ENCODE data around the gene KBTBD12. TPM values are rescaled to one million over a fixed set of nuclear protein-coding genes. Genes with fewer than 3 reads are reported as not detected.
"Not testable (repeated sequence)": the region's sequence is repeated elsewhere in the genome, so short reads cannot be mapped to it uniquely, and the experiment has no call there.

Gene KBTBD12
- total RNA-seq, 1 donor from 2014 or later: not detected

DNA sequence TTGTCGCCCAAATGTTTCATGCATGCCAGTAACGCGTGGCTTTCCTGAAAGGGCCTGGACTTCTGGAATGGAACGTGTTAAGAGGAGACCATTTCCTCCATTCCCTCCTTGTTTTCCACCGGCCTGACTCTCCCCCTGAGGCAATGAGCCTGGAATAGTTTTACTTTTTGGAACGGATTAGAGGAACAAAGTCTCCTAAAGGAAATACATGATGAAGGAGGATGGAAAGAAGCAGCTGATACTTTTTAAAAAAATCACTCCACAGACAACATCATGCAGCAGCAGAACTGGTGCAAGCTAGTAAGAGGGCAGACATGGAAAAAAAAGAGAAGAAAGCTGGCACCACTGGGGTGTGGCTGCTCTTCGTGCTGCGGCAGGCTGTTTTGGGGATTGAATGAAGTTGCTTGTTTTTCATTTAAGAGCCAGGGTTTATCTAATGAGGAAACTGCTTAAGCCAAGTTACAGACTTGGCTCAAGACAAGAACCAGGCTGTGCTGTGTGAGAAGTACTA lies 3.6 kb upstream of the KBTBD12 start:
- Histone ChIP-seq H3K4me2 (no peak overlapping the region), H4K20me1 (ENCODE audit: low read depth) (no peaks in the 10 kb centered on the region), H3K79me2 (ENCODE audit: low read depth) (no peaks in the 10 kb centered on the region), H3F3A (ENCODE audit: low read depth) (no peaks in the 10 kb centered on the region), H3K9me3 (ENCODE audit: low read depth) (no peaks in the 10 kb centered on the region), H3K9ac (no peak overlapping the region), H3K4me3 (no peak overlapping the region), H3K36me3 (no peaks in the 10 kb centered on the region), H2AFZ (replicated peaks) (peak overlapping the region; percentile 23), H3K27ac (no peak overlapping the region), H3K27me3 (peaks cover 36% of the 10 kb centered on the region), H3K4me1 (peaks cover 10% of the 10 kb centered on the region)
- DNase-seq (ENCODE audit: low spot score): no peak
- peaks cover 4% of the 10 kb centered on the region for H3K4me1 Mint-ChIP-seq
- H3K9me3 Mint-ChIP-seq: peaks cover 8% of the 10 kb centered on the region
- no peak overlapping the region for H3K27ac Mint-ChIP-seq
- H3K4me3 Mint-ChIP-seq: no peak overlapping the region
- TF ChIP-seq, protein P1, sequence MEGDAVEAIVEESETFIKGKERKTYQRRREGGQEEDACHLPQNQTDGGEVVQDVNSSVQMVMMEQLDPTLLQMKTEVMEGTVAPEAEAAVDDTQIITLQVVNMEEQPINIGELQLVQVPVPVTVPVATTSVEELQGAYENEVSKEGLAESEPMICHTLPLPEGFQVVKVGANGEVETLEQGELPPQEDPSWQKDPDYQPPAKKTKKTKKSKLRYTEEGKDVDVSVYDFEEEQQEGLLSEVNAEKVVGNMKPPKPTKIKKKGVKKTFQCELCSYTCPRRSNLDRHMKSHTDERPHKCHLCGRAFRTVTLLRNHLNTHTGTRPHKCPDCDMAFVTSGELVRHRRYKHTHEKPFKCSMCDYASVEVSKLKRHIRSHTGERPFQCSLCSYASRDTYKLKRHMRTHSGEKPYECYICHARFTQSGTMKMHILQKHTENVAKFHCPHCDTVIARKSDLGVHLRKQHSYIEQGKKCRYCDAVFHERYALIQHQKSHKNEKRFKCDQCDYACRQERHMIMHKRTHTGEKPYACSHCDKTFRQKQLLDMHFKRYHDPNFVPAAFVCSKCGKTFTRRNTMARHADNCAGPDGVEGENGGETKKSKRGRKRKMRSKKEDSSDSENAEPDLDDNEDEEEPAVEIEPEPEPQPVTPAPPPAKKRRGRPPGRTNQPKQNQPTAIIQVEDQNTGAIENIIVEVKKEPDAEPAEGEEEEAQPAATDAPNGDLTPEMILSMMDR (IDR thresholded peaks at IDR 0.05): no peak
- TF ChIP-seq EZH2phosphoT487 (IDR thresholded peaks at IDR 0.05) (no peak), EZH2 (IDR thresholded peaks at IDR 0.05) (no peak)
- H3K27me3 Mint-ChIP-seq (ENCODE audit: insufficient read depth, low read depth): peaks cover 10% of the 10 kb centered on the region
- H3K36me3 Mint-ChIP-seq: no peaks in the 10 kb centered on the region

DNA sequence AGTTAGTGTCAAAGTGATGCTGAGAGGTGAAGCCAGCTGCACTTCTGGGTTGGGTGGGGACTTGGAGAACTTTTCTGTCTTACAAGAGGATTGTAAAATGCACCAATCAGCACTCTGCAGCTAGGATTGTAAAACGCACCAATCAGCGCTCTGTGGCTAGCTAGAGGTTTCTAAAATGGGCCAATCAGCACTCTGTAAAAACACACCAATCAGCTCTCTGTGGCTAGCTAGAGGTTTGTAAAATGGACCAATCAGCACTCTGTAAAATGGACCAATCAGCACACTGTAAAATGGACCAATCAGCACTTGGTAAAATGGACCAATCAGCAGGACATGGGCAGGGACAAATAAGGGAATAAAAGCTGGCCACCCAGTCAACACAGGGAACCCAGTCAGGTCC lies 1.2 kb upstream of the KBTBD12 start:
- H3K4me2 ChIP-seq; H3K36me3 ChIP-seq; H4K20me1 ChIP-seq (ENCODE audit: low read depth); H3K36me3 Mint-ChIP-seq; H3F3A ChIP-seq (ENCODE audit: low read depth); H3K4me3 ChIP-seq; H3K4me3 Mint-ChIP-seq; H3K4me1 Mint-ChIP-seq; H2AFZ ChIP-seq (replicated peaks); H3K27ac Mint-ChIP-seq; DNase-seq (ENCODE audit: low spot score); H3K9ac ChIP-seq; H3K27ac ChIP-seq; H3K9me3 Mint-ChIP-seq; H3K27me3 Mint-ChIP-seq (ENCODE audit: insufficient read depth, low read depth); H3K9me3 ChIP-seq (ENCODE audit: low read depth); H3K79me2 ChIP-seq (ENCODE audit: low read depth): not testable (repeated sequence)
- H3K27me3 ChIP-seq: peaks cover 47% of the 10 kb centered on the region
- H3K4me1 ChIP-seq: peaks cover 11% of the 10 kb centered on the region

DNA sequence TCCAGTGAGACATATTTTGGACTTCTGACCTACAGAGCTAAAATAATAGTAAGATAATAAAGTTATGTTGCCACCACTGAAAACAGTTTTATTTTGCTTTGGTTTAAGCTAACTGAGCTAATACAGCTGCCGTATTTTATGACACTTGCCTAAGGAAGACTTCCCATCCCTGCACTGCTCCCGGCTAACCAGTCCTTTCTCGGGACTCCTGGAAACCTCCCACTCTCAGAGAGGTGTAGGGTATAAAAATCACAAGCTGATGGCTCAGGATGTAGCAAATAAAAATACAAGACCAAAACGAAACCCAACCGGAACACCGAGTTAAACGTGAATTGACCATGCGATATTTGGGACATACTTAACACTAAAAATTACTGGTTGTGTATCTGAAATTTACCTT lies 448 bp upstream of the KBTBD12 start:
- peaks cover 11% of the 10 kb centered on the region for H3K4me1 ChIP-seq

DNA sequence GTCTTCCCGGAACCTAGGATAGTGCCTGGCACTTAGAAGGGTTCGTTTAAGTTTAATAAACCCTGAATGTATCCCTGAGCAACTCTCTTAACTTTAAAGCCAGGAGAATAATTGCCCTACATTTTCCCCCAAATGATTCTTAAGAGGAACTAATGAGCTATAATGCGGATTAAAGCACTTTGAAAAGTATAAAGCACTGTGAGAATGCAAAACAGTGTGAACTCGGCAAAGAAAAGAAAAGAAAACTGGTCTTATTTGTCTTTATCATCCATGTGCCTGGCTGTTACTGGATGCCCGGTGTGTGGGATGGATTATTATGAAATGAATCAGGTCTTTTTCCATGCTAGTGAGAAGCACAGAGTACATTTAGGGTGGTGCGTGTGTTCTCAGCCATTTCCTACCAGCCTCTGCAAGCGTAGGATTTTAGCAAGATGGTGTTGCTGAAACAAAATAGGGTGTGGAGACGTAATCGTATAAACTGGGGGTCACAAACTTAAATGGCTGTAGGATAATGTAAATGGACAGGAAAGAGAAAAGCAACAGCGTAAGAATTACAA lies 983 bp downstream of the KBTBD12 start:
- Histone ChIP-seq H3K9me3 (ENCODE audit: low read depth) (no peaks in the 10 kb centered on the region), H2AFZ (replicated peaks) (peak overlapping the region; percentile 44), H3K27ac (no peak overlapping the region), H3K4me3 (no peak overlapping the region), H3F3A (ENCODE audit: low read depth) (no peaks in the 10 kb centered on the region), H3K9ac (no peak overlapping the region), H3K27me3 (peaks cover 58% of the 10 kb centered on the region), H3K36me3 (no peaks in the 10 kb centered on the region), H3K4me1 (peaks cover 11% of the 10 kb centered on the region), H4K20me1 (ENCODE audit: low read depth) (no peaks in the 10 kb centered on the region), H3K4me2 (peak overlapping the region; percentile 15), H3K79me2 (ENCODE audit: low read depth) (no peaks in the 10 kb centered on the region)
- H3K27ac Mint-ChIP-seq: no peak overlapping the region
- H3K4me3 Mint-ChIP-seq: no peak overlapping the region
- H3K9me3 Mint-ChIP-seq: peaks cover 8% of the 10 kb centered on the region
- no peak for TF ChIP-seq EZH2phosphoT487 (IDR thresholded peaks at IDR 0.05)
- TF ChIP-seq, protein P1 (IDR thresholded peaks at IDR 0.05): no peak
- no peak for TF ChIP-seq EZH2 (IDR thresholded peaks at IDR 0.05)
- no peaks in the 10 kb centered on the region for H3K36me3 Mint-ChIP-seq
- DNase-seq (ENCODE audit: low spot score): no peak
- peaks cover 2% of the 10 kb centered on the region for H3K27me3 Mint-ChIP-seq (ENCODE audit: insufficient read depth, low read depth)
- peaks cover 4% of the 10 kb centered on the region for H3K4me1 Mint-ChIP-seq

More for the DNA sequence above, 448 bp upstream of the KBTBD12 start:
- Mint-ChIP-seq H3K9me3 (peaks cover 8% of the 10 kb centered on the region), H3K4me3 (no peak overlapping the region), H3K4me1 (peaks cover 4% of the 10 kb centered on the region), H3K36me3 (no peaks in the 10 kb centered on the region), H3K27me3 (ENCODE audit: insufficient read depth, low read depth) (peaks cover 3% of the 10 kb centered on the region), H3K27ac (no peak overlapping the region)
- no peak overlapping the region for H3K4me3 ChIP-seq
- H3K9me3 ChIP-seq (ENCODE audit: low read depth): no peaks in the 10 kb centered on the region
- TF ChIP-seq EZH2phosphoT487 (IDR thresholded peaks at IDR 0.05) (no peak), EZH2 (IDR thresholded peaks at IDR 0.05) (no peak)
- TF ChIP-seq, protein P1 (IDR thresholded peaks at IDR 0.05): no peak
- no peaks in the 10 kb centered on the region for H3K79me2 ChIP-seq (ENCODE audit: low read depth)
- H4K20me1 ChIP-seq (ENCODE audit: low read depth): no peaks in the 10 kb centered on the region
- H3K27ac ChIP-seq: no peak overlapping the region
- H3F3A ChIP-seq (ENCODE audit: low read depth): no peaks in the 10 kb centered on the region
- H2AFZ ChIP-seq (replicated peaks): peak overlapping the region; percentile 44
- no peaks in the 10 kb centered on the region for H3K36me3 ChIP-seq
- no peak overlapping the region for H3K9ac ChIP-seq
- no peak for DNase-seq (ENCODE audit: low spot score)
- peaks cover 47% of the 10 kb centered on the region for H3K27me3 ChIP-seq
- H3K4me2 ChIP-seq: no peak overlapping the region
